Measurements from ENCODE around the gene GPATCH1.
"Not testable (repeated sequence)": the region's sequence is repeated elsewhere in the genome, so short reads cannot be mapped to it uniquely, and the experiment has no call there.

Gene GPATCH1

DNA sequence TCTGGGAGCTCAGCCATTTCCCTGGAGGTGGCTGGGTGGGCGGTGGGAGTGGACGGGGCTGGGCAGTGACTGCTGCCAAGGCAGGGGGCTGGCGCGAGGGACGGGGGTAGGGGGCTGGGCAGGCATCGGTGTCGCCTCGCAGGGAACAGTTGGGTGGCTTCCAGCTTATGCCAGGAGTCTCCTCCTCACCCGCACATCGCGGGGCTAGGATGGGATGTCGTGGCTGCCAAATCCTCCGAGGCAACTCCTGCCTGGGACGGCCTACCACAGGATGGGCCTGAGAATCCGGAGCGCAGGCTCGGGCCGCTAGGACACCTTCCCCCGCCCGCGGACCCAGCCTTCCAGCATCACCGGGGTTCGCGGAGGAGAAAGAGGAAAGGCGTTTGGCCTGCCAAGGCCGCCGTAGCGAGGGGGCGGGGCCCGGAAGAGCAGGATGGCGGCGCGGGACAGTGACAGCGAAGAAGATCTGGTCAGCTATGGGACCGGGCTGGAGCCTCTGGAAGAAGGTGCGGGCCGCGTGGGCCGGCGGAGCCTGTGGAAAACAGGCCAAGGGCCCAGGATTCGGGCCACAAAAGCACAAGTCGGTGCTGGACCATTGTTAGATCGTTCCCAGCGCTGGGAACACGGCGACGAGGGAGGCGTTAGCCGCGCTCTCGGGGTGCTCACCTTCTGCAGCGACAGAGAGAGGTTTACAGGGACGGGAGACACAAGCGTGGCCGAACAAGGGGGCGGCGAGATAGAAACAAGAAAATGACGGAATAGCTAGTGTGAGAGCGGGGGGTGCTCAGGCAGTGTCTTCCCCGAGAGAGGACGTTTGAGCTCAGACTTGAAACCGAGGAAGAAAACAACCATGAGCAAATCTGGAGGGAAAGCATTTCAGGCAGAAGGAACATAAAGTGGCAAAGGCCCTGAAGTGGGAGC is at the start of gene GPATCH1:
Gene GPATCH1 (plus strand): TSS at position 421 of the 921 bp plus-strand sequence. CDS start 13 bp downstream, at position 434.
- DNase-seq = peak; percentile 78

- DNase-seq = no peak
Measured at GRCh38 chr19:33032218-33032781, 48.7 kb upstream of the GPATCH1 start.

DNA sequence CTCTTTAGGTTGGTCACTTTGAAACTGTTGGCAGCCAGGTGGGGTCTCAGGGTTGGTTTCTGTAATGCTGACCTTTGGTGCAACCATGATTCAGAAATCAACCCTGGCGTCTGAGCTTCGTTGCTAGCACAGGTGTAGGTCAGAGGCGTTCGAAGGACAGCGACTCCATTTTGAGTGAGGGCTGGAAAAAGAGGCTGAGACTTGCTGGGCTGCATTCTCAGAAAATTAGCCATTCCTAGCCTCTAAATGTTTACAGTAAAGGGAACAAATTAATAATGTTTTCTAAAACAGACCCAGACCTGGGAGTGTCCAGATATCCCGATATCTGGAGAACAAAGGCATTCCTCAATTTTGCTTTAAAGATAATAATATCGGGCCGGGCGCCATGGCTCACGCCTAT is 45.5 kb upstream of the GPATCH1 start:
- no peak for DNase-seq

GRCh38 chr19:33036370-33037167 is 44.4 kb upstream of the GPATCH1 start:
- DNase-seq = not testable (repeated sequence)

DNA sequence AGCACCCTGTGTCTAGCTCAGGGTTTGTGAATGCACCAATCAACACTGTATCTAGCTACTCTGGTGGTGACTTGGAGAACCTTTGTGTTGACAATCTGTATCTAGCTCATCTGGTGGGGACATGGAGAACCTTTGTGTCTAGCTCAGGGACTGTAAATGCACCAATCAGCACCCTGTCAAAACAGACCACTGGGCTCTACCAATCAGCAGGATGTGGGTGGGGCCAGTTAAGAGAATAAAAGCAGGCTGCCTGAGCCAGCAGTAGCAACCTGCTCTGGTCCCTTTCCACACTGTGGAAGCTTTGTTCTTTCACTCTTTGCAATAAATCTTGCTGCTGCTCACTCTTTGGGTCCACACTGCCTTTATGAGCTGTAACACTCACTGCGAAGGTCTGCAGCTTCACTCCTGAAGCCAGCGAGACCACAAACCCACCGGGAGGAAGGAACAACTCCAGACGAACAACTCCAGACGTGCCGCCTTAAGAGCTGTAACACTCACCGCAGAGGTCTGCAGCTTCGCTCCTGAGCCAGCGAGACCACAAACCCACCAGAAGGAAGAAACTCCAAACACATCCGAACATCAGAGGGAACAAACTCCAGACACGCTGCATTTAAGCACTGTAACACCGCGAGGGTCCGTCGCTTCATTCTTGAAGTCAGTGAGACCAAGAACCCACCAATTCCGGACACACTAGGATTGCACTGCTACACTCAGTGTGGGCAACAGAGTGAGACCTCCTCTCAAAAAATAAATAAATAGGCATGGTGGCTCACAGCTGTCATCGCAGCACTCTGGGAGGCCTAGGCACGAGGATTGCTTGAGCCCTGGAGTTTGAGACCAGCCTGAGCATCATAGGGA is 43.6 kb upstream of the GPATCH1 start:
- DNase-seq = not testable (repeated sequence)

DNA sequence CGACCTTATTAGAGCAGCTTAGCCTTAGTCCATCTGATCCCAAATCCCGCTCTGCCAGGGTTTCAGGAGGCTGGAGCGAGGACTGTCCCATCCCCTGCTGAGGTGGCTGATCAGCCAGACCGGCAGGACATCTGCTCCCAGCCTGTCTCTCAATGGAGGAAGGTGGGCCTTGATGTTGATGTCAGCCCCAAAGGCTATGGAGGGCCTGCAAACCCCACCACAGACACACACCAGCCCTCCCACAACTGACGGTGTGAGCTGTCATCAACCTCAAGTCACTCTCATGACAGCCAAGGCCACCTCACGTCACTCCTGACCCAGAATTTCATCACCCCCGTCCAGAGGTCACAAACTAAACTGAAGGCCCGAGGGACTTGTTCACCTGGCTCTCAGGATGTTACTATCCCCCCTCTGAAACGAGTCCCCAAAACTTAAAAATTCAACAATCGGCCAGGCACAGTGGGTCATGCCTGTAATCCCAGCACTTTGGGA is 41.8 kb upstream of the GPATCH1 start:
- no peak for DNase-seq

DNA sequence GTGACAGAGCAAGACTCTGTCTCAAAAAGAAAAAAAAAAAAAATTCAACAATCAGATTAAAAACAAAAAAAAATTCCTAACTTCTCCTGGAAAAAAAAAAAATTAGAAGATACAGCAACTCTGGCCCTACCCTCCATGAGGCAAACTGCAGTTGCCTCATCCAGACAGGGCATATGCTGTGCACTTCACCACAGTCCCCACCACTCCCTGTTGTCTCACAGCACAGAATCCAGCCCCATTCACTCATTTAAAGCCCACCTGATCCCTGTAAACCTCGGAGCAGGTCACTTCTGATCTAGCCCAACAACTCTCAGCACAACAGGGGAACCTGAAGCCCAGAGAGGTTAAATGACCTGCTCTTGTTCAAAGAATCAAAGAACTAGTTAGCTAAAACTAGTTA is 41.2 kb upstream of the GPATCH1 start:
- no peak for DNase-seq

DNA sequence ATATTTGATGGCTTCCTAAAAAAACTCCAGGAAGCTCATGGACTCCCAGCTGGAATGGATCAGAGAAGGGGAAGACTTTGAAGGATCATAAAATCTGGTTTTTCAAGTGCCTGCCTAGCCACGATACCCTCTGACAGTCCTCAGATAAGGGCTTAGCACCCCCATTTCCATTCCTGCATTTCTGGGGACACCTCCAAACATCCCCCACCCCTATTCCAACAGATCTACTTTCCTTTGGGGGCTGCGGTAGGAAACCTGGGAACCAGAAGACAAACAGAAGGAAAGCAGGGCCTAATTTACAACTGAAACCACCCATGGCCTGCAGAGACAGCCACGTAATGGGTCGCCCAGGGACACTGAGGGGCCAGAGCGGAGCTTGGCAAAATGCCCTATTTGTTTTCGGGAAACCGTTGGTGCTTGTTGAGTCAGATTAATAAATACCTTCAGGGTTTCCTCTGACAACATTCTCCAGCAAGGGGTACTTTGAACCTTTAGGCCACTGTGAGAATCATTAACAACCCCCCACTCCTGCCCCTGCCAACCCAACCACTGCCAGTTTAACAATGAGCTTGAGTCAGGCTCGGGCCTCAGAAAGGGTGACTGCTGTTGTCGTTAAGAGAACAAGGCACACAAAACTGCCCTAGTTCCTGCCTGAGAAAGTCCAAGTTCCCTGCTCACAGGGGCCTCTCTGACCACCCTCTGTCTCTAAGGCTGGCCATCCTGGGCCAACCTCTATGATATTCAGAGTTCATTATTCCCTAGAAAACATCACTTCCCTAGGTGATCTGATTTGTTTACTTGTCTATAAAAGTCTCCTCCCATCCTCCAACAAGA is 39.8 kb upstream of the GPATCH1 start:
- no peak for DNase-seq

- DNase-seq = not testable (repeated sequence)
Measured at GRCh38 chr19:33041828-33042160, 39.2 kb upstream of the GPATCH1 start.

GRCh38 chr19:33047422-33047821 is 33.6 kb upstream of the GPATCH1 start:
- DNase-seq = no peak

DNA sequence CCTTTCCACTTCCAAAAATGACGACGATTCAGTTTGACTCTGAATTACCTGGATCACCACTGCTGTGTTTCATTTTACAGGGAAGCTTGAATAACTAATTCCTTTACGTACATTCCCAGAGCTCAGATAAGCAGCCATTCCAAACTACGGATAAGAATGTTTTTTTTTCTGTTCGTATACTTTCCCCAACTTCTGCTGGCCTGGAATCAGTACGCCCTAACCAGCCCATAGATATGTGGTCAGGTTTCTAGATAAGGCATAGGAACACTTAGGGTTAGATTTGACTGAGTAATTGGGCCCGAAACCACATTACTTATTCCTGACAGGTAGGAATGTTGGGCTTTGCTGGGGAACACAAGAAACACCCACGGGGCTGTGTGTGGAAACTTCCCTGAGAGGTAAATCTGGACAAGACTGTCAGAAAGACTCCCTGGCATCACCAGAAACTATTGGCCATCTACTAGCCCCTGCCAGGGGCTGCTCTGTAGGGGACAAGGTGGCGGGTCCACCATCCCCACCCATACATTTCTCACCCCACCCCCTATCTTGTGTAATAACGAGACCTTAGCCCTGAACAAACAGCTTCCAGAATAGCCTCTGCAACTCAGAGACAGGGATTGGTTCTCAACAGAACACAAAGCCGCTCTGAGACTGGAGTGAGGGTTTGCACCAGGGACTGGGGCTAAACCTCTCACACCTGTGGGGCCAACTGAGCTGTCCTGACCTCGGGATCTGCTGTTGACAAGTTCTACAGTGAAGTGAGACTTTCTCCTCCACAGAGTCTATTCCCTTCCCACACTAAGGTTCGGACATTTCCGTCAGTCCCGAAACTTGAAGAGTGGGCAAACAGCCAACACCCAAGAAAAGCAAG is 31.9 kb upstream of the GPATCH1 start:
- no peak for DNase-seq

GRCh38 chr19:33050110-33050509 is 30.9 kb upstream of the GPATCH1 start:
- DNase-seq = no peak

- DNase-seq = no peak
Measured at GRCh38 chr19:33052352-33052972, 28.5 kb upstream of the GPATCH1 start.

DNA sequence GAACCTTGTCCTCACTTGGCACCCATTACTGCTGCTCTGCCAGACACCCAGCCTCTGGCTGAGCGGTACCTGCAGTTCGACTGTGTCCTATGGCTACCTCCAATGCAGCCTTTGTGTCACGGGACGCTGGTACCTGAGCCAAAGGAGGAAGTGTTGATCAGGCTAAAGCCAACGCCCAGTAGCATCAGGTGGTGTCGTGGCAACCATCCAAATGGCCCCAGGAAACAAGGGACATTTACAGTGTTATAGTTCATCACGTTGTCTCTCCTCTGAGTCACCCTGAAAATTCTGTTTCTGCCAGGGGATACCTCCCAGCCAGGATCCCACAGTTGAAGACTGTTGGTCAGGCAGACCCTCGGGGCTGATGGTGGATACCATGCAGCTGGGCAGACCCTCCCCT is 26.4 kb upstream of the GPATCH1 start:
- no peak for DNase-seq

GRCh38 chr19:33055718-33056117 is 25.3 kb upstream of the GPATCH1 start:
- DNase-seq = no peak

DNA sequence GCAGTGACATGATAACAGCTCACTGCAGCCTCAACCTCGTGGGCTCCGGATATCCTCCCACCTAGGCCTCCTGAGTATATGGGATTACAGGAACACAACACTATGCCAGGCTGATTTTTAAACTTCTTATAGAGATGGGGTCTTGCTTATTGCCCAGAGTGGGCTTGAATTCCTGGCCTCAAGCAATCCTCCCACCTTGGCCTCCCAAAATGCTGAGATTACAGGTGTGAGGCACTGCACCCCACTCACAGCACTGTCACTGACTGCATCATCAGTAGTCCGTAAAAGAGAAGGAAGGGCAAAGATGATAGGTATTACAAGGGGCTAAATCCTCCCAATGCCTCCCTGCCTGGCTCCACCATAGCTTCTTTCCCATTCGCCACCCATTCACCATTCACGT is 20.4 kb upstream of the GPATCH1 start:
- DNase-seq = no peak

GRCh38 chr19:33062902-33063301 is 18.1 kb upstream of the GPATCH1 start:
- no peak for DNase-seq

DNA sequence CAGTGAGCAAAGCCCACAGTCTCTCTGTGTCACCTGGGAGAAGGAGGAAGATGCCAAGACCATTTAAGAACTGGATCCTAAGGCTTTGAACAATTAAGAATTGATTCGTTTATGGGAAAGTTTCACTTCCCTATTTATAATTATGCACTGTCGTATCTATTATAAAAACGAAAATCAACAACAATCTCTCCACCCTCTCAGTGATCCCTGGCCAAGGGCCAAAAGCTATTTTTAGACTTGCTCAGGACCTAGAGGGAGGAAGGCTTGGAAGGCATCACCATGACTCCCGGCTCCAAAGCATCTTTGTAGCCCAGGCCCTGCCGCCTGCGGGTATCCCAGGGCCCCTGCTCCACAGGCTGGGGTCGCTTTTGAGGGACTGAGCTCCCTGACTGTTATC is 17.6 kb upstream of the GPATCH1 start:
- no peak for DNase-seq

- DNase-seq = no peak
Measured at GRCh38 chr19:33063753-33064457, 17.1 kb upstream of the GPATCH1 start.

DNA sequence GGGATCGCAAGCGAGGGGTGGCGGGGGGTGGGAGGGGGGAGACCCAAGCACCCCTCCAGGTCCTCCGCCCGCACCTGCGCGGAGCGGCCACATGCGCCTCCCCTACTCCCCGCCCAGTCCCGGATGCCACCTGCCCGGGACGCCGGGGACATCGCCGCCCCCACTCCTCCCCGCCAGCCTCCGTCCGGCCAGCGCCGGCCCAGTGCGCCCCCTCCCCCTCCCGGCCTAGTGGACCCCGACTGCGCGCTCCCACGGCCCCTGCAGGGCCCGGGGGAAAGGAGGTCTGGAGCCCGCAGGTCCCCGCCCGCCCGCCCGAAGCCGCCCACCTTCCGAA is 16.6 kb upstream of the GPATCH1 start:
- no peak for DNase-seq

All from AML-193 (cell line).